Colonic mucosa (tissue), 4 donors: ENCODE measurements around the gene TNPO1. TPM values are rescaled to one million over a fixed set of nuclear protein-coding genes. Genes with fewer than 3 reads are reported as not detected.

Experiments
- DNase-seq: peaks from one replicate; pipeline ENCODE4 v3.0.0-alpha.2; 2020
- H3K27ac ChIP-seq: fragments of 200-600 bp; one replicate; pipeline ENCODE4 v1.8.0; 2021
- H3K27me3 ChIP-seq: fragments of 200-600 bp; one replicate; pipeline ENCODE4 v1.8.0; 2021
- H3K36me3 ChIP-seq: fragments of 200-600 bp; one replicate; pipeline ENCODE4 v1.8.0; 2021
- H3K4me1 ChIP-seq: fragments of 200-600 bp; one replicate; pipeline ENCODE4 v1.8.0; 2021; ENCODE audit warnings: mild to moderate bottlenecking
- H3K4me3 ChIP-seq: fragments of 200-600 bp; one replicate; pipeline ENCODE4 v1.8.0; 2021
- H3K9ac ChIP-seq, 2 donors: one replicate each; pipeline ENCODE4 v1.7.0; 2013; ENCODE audit warnings: control low read depth in 2 of 2, low read depth in 2 of 2, low read length in 2 of 2
- H3K9me3 ChIP-seq: fragments of 200-600 bp; one replicate; pipeline ENCODE4 v1.8.0; 2021
- CTCF ChIP-seq: fragments of 200-600 bp; IDR thresholded peaks from one replicate; pipeline ENCODE4 v1.8.0; 2022; ENCODE audit warnings: antibody characterized with exemption, mild to moderate bottlenecking
- intact Hi-C: fragments of 100-400 bp; cut with DNase I; formaldehyde crosslinking; loops from one replicate; pipeline ENCODE4 v1.14.1; 2022
- total RNA-seq, 2 donors: library from RNA; stranded (reverse); fragmentation: NEBNext Ultra II Directional in 1 of 2; extraction: Animal tissue kit (Norgen Biotek cat#: 25700) in 1 of 2; gene quantifications; one replicate each; pipeline ENCODE4 v1.2.1, GENCODE V29; 2021
- donor health status: healthy.
- donor health status: DM: no; HTN: no; CAD: no.
- donor health status: DM: no; HTN: no; CAD: no.

Gene TNPO1
- total RNA-seq, 2 donors from 2014 or later: 78.0 to 89.9 TPM

- intact Hi-C loops: no loop called here
- no peaks in the 10 kb centered on the region for H3K4me1 ChIP-seq
- DNase-seq: no peak
Measured at GRCh38 chr5:72831685-72832084, 15.2 kb downstream of the TNPO1 start.

GRCh38 chr5:72834924-72835323 lies 18.5 kb downstream of the TNPO1 start:
- no peaks in the 10 kb centered on the region for H3K27me3 ChIP-seq
- H3K36me3 ChIP-seq: no peaks in the 10 kb centered on the region
- no peak for DNase-seq
- H3K27ac ChIP-seq: no peak overlapping the region
- no peak overlapping the region for H3K4me3 ChIP-seq
- no peak overlapping the region for H3K9ac ChIP-seq
- no peaks in the 10 kb centered on the region for H3K9me3 ChIP-seq
- no peak for TF ChIP-seq CTCF
- intact Hi-C loops: no loop called here
- H3K4me1 ChIP-seq: no peaks in the 10 kb centered on the region

More at GRCh38 chr5:72831685-72832084, 15.2 kb downstream of the TNPO1 start:
- Histone ChIP-seq H3K9me3 (no peaks in the 10 kb centered on the region), H3K27me3 (no peaks in the 10 kb centered on the region), H3K4me3 (no peak overlapping the region), H3K27ac (no peak overlapping the region), H3K9ac (no peak overlapping the region), H3K36me3 (no peaks in the 10 kb centered on the region)
- TF ChIP-seq CTCF: no peak

GRCh38 chr5:72835633-72836032 lies 19.2 kb downstream of the TNPO1 start:
- H3K27ac ChIP-seq: no peak overlapping the region
- H3K9me3 ChIP-seq: no peaks in the 10 kb centered on the region
- no peaks in the 10 kb centered on the region for H3K27me3 ChIP-seq
- H3K4me3 ChIP-seq: no peak overlapping the region
- TF ChIP-seq CTCF: no peak
- no peak overlapping the region for H3K9ac ChIP-seq
- intact Hi-C loops: no loop called here
- DNase-seq: no peak
- no peaks in the 10 kb centered on the region for H3K4me1 ChIP-seq
- H3K36me3 ChIP-seq: no peaks in the 10 kb centered on the region

- Histone ChIP-seq H3K9me3 (no peaks in the 10 kb centered on the region), H3K4me1 (no peaks in the 10 kb centered on the region), H3K4me3 (no peak overlapping the region), H3K27ac (no peak overlapping the region), H3K36me3 (no peaks in the 10 kb centered on the region), H3K9ac (no peak overlapping the region), H3K27me3 (no peaks in the 10 kb centered on the region)
- no peak for DNase-seq
- no peak for TF ChIP-seq CTCF
- intact Hi-C loops: no loop called here
Measured at GRCh38 chr5:72836810-72837209, 20.3 kb downstream of the TNPO1 start.

- H3K9ac ChIP-seq: no peak overlapping the region
- H3K27me3 ChIP-seq: no peaks in the 10 kb centered on the region
- TF ChIP-seq CTCF: no peak
- no peak overlapping the region for H3K27ac ChIP-seq
- no peak for DNase-seq
- no peaks in the 10 kb centered on the region for H3K9me3 ChIP-seq
- H3K4me1 ChIP-seq: no peaks in the 10 kb centered on the region
- no peaks in the 10 kb centered on the region for H3K36me3 ChIP-seq
- intact Hi-C loops: no loop called here
- H3K4me3 ChIP-seq: no peak overlapping the region
Measured at GRCh38 chr5:72837524-72838096, 21.1 kb downstream of the TNPO1 start.
